Neutrophil (primary cell): ENCODE results near the gene STK16.
"Not testable (repeated sequence)": the region's sequence is repeated elsewhere in the genome, so short reads cannot be mapped to it uniquely, and the experiment has no call there.

Experiments used
- H3K27ac ChIP-seq: fragments of 200-600 bp; sonication (generic); 2 replicates; pipeline ENCODE4 v1.5.1; 2016; ENCODE audit warnings: mild to moderate bottlenecking, moderate library complexity
- H3K27me3 ChIP-seq: fragments of 200-600 bp; sonication (generic); 2 replicates; pipeline ENCODE4 v1.6.0; 2016; ENCODE audit warnings: mild to moderate bottlenecking
- H3K36me3 ChIP-seq: fragments of 200-600 bp; sonication (generic); 2 replicates; pipeline ENCODE4 v1.5.1; 2017
- H3K4me1 ChIP-seq, 2 experiments: fragments of 200-600 bp in 1 of 2; sonication (generic) in 1 of 2; 1 replicate in 1 of 2; 2 replicates in 1 of 2; pipeline versions ENCODE4 v1.5.1 to v1.6.1; 2013 to 2016; ENCODE audit warnings: low read depth in 1 of 2, low read length in 1 of 2, mild to moderate bottlenecking in 1 of 2, moderate library complexity in 1 of 2; ENCODE audit not compliant: control insufficient read depth in 1 of 2, insufficient read depth in 1 of 2
- H3K4me3 ChIP-seq, 2 experiments: fragments of 200-600 bp in 1 of 2; sonication (generic) in 1 of 2; 1 replicate in 1 of 2; 2 replicates in 1 of 2; pipeline ENCODE4 v1.5.1; 2013 to 2016; ENCODE audit warnings: low read depth in 1 of 2, low read length in 1 of 2, mild to moderate bottlenecking in 1 of 2, moderate library complexity in 1 of 2
- H3K9me3 ChIP-seq: fragments of 200-600 bp; sonication (generic); 2 replicates; pipeline ENCODE4 v1.5.1; 2016
- CTCF ChIP-seq: fragments of 200-600 bp; sonication (generic); IDR thresholded peaks from 2 replicates; pipeline ENCODE4 v1.5.1; 2016; ENCODE audit warnings: antibody characterized with exemption

Gene STK16

GRCh38 chr2:219253753-219254589 is 8.7 kb downstream of the STK16 start, which contains the start of gene TUBA4A:
Gene TUBA4A, minus strand, starts transcription at chr2:219253918. Its CDS starts 60 bp downstream, at chr2:219253858.
- peaks cover 31% of the 10 kb centered on the region for H3K36me3 ChIP-seq
- TF ChIP-seq CTCF = peak; percentile 59
- no peaks in the 10 kb centered on the region for H3K9me3 ChIP-seq
- H3K27me3 ChIP-seq = no peaks in the 10 kb centered on the region
- peak within 1 kb of the TSS; percentile 95 for H3K27ac ChIP-seq
- H3K4me1 ChIP-seq = peaks cover 61 to 62% of the 10 kb centered on the region in 2 experiments
- peak within 1 kb of the TSS; percentile 96 to 99 for H3K4me3 ChIP-seq

- H3K4me1 ChIP-seq = peaks cover 53 to 55% of the 10 kb centered on the region in 2 experiments
- no peaks in the 10 kb centered on the region for H3K9me3 ChIP-seq
- H3K4me3 ChIP-seq = peak overlapping the region; percentile 96 to 99
- H3K36me3 ChIP-seq = peaks cover 24% of the 10 kb centered on the region
- peak overlapping the region; percentile 95 for H3K27ac ChIP-seq
- TF ChIP-seq CTCF = no peak
- H3K27me3 ChIP-seq = peaks cover 4% of the 10 kb centered on the region
Observed at GRCh38 chr2:219254590-219255201, 9.4 kb downstream of the STK16 start.

GRCh38 chr2:219258942-219259341 is 13.7 kb downstream of the STK16 start:
- not testable (repeated sequence) for H3K36me3 ChIP-seq, H3K4me3 ChIP-seq, H3K27ac ChIP-seq, H3K9me3 ChIP-seq
- peaks cover 33 to 35% of the 10 kb centered on the region in 2 experiments for H3K4me1 ChIP-seq
- H3K27me3 ChIP-seq = peaks cover 25% of the 10 kb centered on the region

- H3K4me3 ChIP-seq = no peak overlapping the region
- H3K36me3 ChIP-seq = no peaks in the 10 kb centered on the region
- H3K27me3 ChIP-seq = peaks cover 25% of the 10 kb centered on the region
- TF ChIP-seq CTCF = no peak
- H3K4me1 ChIP-seq = peaks cover 18 to 20% of the 10 kb centered on the region in 2 experiments
- no peaks in the 10 kb centered on the region for H3K9me3 ChIP-seq
- H3K27ac ChIP-seq = no peak overlapping the region
Observed at GRCh38 chr2:219261024-219261855, 16.0 kb downstream of the STK16 start.

GRCh38 chr2:219266232-219266631 is 21.0 kb downstream of the STK16 start:
- Histone ChIP-seq H3K27me3 (peaks cover 26% of the 10 kb centered on the region), H3K36me3 (no peaks in the 10 kb centered on the region), H3K4me1 (peaks cover 10 to 12% of the 10 kb centered on the region in 2 experiments), H3K9me3 (no peaks in the 10 kb centered on the region), H3K27ac (no peak overlapping the region), H3K4me3 (no peak overlapping the region)
- no peak for TF ChIP-seq CTCF
